Memory B cell (primary cell): Measurements from ENCODE around the gene TESPA1.
A peak's percentile ranks its signal among the peaks of the same experiment; 100 is the strongest.
"Not testable (repeated sequence)": the region's sequence is repeated elsewhere in the genome, so short reads cannot be mapped to it uniquely, and the experiment has no call there.

Experiments used
- ATAC-seq: fragments of 150-1000 bp; cut with Tn5 transposase; 2 replicates; pipeline ENCODE4 v1.10.0; 2021; ENCODE audit warnings: low read depth, mild to moderate bottlenecking, moderate library complexity
- DNase-seq, 2 donors: peaks; one replicate each; pipeline ENCODE4 v3.0.0; 2022; ENCODE audit warnings: low spot score in 2 of 2
- H3K27ac Mint-ChIP-seq: one replicate; pipeline ENCODE4 v1.8.0; 2022; ENCODE audit warnings: mild to moderate bottlenecking, moderate library complexity, mixed read lengths
- H3K27me3 Mint-ChIP-seq: one replicate; pipeline ENCODE4 v1.8.0; 2022; ENCODE audit warnings: mixed read lengths
- H3K36me3 Mint-ChIP-seq: one replicate; pipeline ENCODE4 v1.8.0; 2022; ENCODE audit warnings: mild to moderate bottlenecking, mixed read lengths
- H3K4me1 Mint-ChIP-seq: one replicate; pipeline ENCODE4 v1.8.0; 2022; ENCODE audit warnings: mixed read lengths
- H3K4me3 Mint-ChIP-seq: one replicate; pipeline ENCODE4 v1.8.0; 2022; ENCODE audit warnings: mild to moderate bottlenecking, moderate library complexity, mixed read lengths
- H3K9me3 Mint-ChIP-seq: one replicate; pipeline ENCODE4 v1.8.0; 2022; ENCODE audit warnings: mixed read lengths

The TESPA1 gene

DNA sequence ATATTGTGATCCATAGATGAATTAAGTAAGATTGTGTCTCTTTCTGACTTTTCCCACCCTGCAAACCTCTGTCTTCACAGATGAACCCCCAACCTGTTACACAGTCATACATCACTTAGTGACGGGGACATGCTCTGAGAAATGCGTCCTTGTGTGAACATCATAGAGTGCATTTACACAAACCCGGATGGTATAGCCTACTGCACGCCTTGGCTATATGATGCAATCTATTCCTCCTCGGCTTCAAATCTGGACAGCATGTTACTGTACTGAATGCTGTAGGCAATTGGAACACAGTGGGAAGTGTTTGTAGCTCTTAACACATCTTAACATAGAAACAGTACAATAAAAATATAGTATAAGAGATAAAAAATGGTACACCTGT is 7.4 kb upstream of the TESPA1 start:
- no peak overlapping the region for H3K4me3 Mint-ChIP-seq
- H3K4me1 Mint-ChIP-seq, result peaks cover 38% of the 10 kb centered on the region

DNA sequence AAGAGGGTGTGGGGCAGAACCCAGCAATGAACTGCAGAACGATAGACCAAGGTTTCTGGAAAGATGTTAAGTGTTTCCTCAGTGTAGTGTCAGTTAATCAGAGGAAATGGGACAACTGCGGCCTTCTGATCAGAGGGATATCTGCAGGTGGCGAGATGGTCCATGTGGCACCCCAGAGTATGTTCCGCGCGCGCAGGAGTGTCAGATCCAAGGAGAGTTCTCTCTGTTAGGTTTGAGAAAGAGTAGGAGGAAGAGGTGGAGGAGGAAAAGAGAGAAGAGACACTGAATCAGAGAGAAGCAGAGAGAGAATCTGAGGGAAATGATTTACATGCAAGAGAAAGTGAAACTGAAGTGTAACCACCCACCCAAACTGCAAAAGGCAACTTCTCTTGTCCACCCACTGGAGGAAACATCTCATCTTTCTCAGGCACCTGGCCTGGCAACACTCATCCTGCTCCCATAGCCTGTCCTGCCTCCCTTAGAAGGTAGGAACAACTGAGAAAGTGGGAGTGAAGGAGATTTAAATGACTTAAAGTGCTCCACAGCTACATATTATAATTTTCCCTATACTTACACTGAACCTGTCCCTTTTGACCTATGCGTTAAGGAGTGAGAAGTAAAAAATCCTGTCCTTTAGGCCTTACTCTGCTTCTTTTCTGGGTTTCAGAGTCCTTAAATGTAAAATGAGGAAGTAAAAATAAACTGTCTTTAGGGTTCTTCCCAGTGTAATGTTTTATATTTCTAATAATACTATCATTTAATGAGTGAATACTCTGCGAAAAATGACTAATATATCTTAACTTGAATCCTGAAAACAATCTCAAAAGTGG is 6.8 kb upstream of the TESPA1 start:
- ATAC-seq (peak; percentile 75), DNase-seq (peak in 1 of 2 donors; percentile 25)
- peaks cover 2% of the 10 kb centered on the region for H3K36me3 Mint-ChIP-seq
- H3K4me3 Mint-ChIP-seq, result peak overlapping the region; percentile 88
- H3K4me1 Mint-ChIP-seq, result peaks cover 38% of the 10 kb centered on the region
- H3K27ac Mint-ChIP-seq, result peak overlapping the region; percentile 96
- H3K27me3 Mint-ChIP-seq, result no peaks in the 10 kb centered on the region
- no peaks in the 10 kb centered on the region for H3K9me3 Mint-ChIP-seq

More for the DNA sequence above, 7.4 kb upstream of the TESPA1 start:
- ATAC-seq (peak; percentile 62), DNase-seq (no peak)
- Mint-ChIP-seq H3K36me3 (peaks cover 2% of the 10 kb centered on the region), H3K27me3 (no peaks in the 10 kb centered on the region), H3K27ac (peak overlapping the region; percentile 96), H3K9me3 (no peaks in the 10 kb centered on the region)

GRCh38 chr12:54989829-54990228 is 5.3 kb upstream of the TESPA1 start:
- ATAC-seq (no peak), DNase-seq (no peak)
- Mint-ChIP-seq H3K4me1 (peaks cover 42% of the 10 kb centered on the region), H3K27ac (peak overlapping the region; percentile 96), H3K9me3 (no peaks in the 10 kb centered on the region), H3K36me3 (peaks cover 2% of the 10 kb centered on the region), H3K27me3 (no peaks in the 10 kb centered on the region), H3K4me3 (peak overlapping the region; percentile 2)

GRCh38 chr12:54988402-54989054 is 4.0 kb upstream of the TESPA1 start:
- DNase-seq (no peak), ATAC-seq (no peak)
- Mint-ChIP-seq H3K4me1 (peaks cover 54% of the 10 kb centered on the region), H3K4me3 (peak overlapping the region; percentile 2), H3K27ac (peak overlapping the region; percentile 9), H3K9me3 (no peaks in the 10 kb centered on the region), H3K36me3 (peaks cover 2% of the 10 kb centered on the region), H3K27me3 (no peaks in the 10 kb centered on the region)

GRCh38 chr12:54987611-54988231 is 3.2 kb upstream of the TESPA1 start:
- H3K4me3 Mint-ChIP-seq, result no peak overlapping the region
- no peak for ATAC-seq
- H3K36me3 Mint-ChIP-seq, result peaks cover 4% of the 10 kb centered on the region
- H3K27ac Mint-ChIP-seq, result no peak overlapping the region
- no peak for DNase-seq
- H3K9me3 Mint-ChIP-seq, result no peaks in the 10 kb centered on the region
- no peaks in the 10 kb centered on the region for H3K27me3 Mint-ChIP-seq
- H3K4me1 Mint-ChIP-seq, result peaks cover 56% of the 10 kb centered on the region

DNA sequence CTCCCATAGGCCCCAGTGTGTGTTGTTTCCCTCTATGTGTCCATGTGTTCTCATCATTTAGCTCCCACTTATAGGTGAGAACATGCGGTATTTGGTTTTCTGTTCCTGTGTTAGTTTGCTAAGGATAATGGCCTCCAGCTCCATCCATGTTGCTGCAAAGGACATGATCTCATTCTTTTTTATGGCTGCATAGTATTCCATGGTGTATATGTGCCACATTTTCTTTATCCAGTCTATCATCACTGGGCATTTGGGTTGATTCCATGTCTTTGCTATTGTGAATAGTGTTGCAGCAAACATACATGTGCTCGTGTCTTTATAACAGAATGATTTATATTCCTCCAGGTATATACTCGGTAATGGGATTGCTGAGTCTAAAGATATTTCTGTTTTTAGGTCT is 2.2 kb upstream of the TESPA1 start:
- not testable (repeated sequence) for ATAC-seq, H3K27ac Mint-ChIP-seq, H3K9me3 Mint-ChIP-seq, H3K27me3 Mint-ChIP-seq, DNase-seq, H3K4me3 Mint-ChIP-seq
- Mint-ChIP-seq H3K36me3 (peaks cover 12% of the 10 kb centered on the region), H3K4me1 (peaks cover 59% of the 10 kb centered on the region)

DNA sequence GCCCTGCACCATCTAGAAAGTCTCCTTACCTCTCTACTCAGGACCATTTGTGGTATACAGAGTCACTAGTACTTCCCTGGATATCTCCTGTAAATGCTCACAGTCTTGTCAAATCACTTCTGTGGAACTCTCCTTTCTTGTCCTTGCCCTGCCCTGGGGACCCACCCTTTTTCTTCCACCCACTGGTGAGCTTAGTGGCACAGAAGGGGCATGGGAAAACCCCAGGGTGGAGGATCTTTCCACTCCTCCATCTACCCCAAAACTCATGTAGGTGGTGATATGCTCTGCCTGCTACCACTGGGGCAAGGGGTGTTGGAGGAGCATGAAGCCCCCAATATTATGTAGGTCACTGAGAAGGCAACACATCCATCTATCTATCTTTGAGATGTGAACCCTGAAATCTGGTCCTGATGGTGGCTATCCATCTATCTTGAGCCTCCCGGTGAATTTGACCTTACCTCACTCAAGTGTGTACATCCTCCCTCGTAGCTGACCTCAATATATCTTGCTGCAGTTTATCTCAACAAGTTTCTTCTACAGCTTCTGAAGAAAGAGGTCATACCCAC is 943 bp downstream of the TESPA1 start:
- H3K36me3 Mint-ChIP-seq, result peaks cover 21% of the 10 kb centered on the region
- H3K4me1 Mint-ChIP-seq, result peaks cover 40% of the 10 kb centered on the region
- H3K27ac Mint-ChIP-seq, result peak overlapping the region; percentile 96
- no peaks in the 10 kb centered on the region for H3K27me3 Mint-ChIP-seq
- peak overlapping the region; percentile 89 for H3K4me3 Mint-ChIP-seq
- ATAC-seq (no peak), DNase-seq (no peak)
- H3K9me3 Mint-ChIP-seq, result no peaks in the 10 kb centered on the region

GRCh38 chr12:54981796-54982195 is 2.8 kb downstream of the TESPA1 start:
- Mint-ChIP-seq H3K4me1 (peaks cover 43% of the 10 kb centered on the region), H3K27ac (no peak overlapping the region), H3K4me3 (no peak overlapping the region), H3K36me3 (peaks cover 23% of the 10 kb centered on the region), H3K9me3 (no peaks in the 10 kb centered on the region), H3K27me3 (no peaks in the 10 kb centered on the region)
- DNase-seq (no peak), ATAC-seq (no peak)

- H3K4me1 Mint-ChIP-seq, result peaks cover 43% of the 10 kb centered on the region
- no peak for ATAC-seq
- H3K27ac Mint-ChIP-seq, result no peak overlapping the region
- no peak for DNase-seq
- no peaks in the 10 kb centered on the region for H3K9me3 Mint-ChIP-seq
- no peak overlapping the region for H3K4me3 Mint-ChIP-seq
- no peaks in the 10 kb centered on the region for H3K27me3 Mint-ChIP-seq
- peaks cover 28% of the 10 kb centered on the region for H3K36me3 Mint-ChIP-seq
These were observed 4.2 kb downstream of the TESPA1 start for GRCh38 chr12:54980341-54980740.

DNA sequence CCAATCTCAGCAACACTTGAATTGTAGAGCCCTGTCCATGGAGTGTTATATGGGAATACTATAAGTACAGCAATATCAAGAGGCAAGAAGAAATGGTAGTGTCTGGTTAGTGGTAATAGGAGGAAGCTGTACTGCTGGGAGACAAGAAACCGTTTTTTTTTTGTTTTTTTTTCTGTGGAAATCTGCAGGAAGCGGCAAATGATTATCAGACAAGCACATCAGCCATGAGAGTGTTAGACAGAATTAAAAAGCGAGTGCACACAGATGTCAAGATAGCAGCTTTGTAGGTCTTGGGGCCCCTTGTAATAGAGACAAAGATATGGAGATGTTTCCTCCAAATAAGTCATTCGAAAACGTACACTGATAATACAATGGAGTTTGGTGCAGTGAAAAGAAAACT is 6.7 kb downstream of the TESPA1 start:
- no peaks in the 10 kb centered on the region for H3K9me3 Mint-ChIP-seq
- H3K4me1 Mint-ChIP-seq, result peaks cover 24% of the 10 kb centered on the region
- no peak overlapping the region for H3K4me3 Mint-ChIP-seq
- ATAC-seq (no peak), DNase-seq (no peak)
- no peaks in the 10 kb centered on the region for H3K27me3 Mint-ChIP-seq
- peaks cover 42% of the 10 kb centered on the region for H3K36me3 Mint-ChIP-seq
- H3K27ac Mint-ChIP-seq, result no peak overlapping the region

DNA sequence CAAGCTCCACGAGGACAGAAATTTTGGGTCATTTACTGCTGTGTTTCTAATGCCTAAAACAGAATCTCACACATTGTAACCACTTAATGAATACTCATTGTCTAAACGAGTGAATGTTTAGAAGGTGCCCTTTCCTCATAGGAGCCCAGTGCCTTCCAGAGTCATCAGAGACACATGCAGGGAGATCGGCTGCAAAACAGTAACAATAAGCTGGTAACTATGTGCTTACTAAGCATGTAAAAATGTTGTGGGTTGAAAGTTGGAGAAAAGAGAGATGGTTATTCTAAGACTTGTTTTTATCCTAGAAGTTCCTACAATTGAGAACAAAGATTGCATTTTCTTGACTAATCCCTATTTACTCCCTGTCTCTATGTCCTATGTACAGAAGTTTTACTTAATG is 7.4 kb downstream of the TESPA1 start:
- Mint-ChIP-seq H3K4me1 (peaks cover 19% of the 10 kb centered on the region), H3K27me3 (no peaks in the 10 kb centered on the region), H3K36me3 (peaks cover 41% of the 10 kb centered on the region), H3K4me3 (no peak overlapping the region), H3K27ac (peak overlapping the region; percentile 25), H3K9me3 (no peaks in the 10 kb centered on the region)
- no peak for DNase-seq
- no peak for ATAC-seq

DNA sequence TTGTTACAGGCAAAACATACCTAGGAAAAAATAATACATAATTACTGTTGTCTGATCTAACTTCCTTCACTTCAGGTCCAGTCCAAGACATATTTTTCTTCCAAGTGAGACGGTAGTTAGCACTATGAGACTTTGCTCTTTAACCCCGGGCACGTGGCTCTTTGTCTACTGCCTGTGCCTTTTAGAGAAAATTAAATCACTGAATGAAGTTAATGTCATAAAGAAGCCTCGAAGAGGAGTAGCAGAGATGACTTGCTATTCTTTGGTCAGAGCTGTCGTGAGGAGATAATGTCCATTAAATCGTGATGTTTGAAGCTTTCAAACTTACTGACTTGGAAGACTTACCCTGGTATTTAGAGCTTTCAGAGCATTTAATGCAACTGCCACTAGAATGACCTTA is 8.7 kb downstream of the TESPA1 start:
- Mint-ChIP-seq H3K9me3 (no peaks in the 10 kb centered on the region), H3K4me3 (no peak overlapping the region), H3K27me3 (no peaks in the 10 kb centered on the region), H3K4me1 (peaks cover 11% of the 10 kb centered on the region), H3K36me3 (peaks cover 38% of the 10 kb centered on the region), H3K27ac (no peak overlapping the region)
- DNase-seq, result no peak
- no peak for ATAC-seq

- ATAC-seq (no peak), DNase-seq (no peak)
- no peak overlapping the region for H3K27ac Mint-ChIP-seq
- H3K4me1 Mint-ChIP-seq, result peaks cover 9% of the 10 kb centered on the region
- no peaks in the 10 kb centered on the region for H3K9me3 Mint-ChIP-seq
- no peaks in the 10 kb centered on the region for H3K27me3 Mint-ChIP-seq
- no peak overlapping the region for H3K4me3 Mint-ChIP-seq
- peaks cover 37% of the 10 kb centered on the region for H3K36me3 Mint-ChIP-seq
These were observed 9.3 kb downstream of the TESPA1 start for GRCh38 chr12:54975272-54975671.

- no peak overlapping the region for H3K27ac Mint-ChIP-seq
- peaks cover 35% of the 10 kb centered on the region for H3K36me3 Mint-ChIP-seq
- no peak overlapping the region for H3K4me3 Mint-ChIP-seq
- ATAC-seq (no peak), DNase-seq (no peak)
- H3K4me1 Mint-ChIP-seq, result peaks cover 9% of the 10 kb centered on the region
- H3K27me3 Mint-ChIP-seq, result no peaks in the 10 kb centered on the region
- H3K9me3 Mint-ChIP-seq, result no peaks in the 10 kb centered on the region
These were observed 10.3 kb downstream of the TESPA1 start for GRCh38 chr12:54974279-54974678.
